ENCODE data around the gene PDZK1. TPM values are rescaled to one million over a fixed set of nuclear protein-coding genes. Genes with fewer than 3 reads are reported as not detected.

Gene PDZK1
- total and polyA plus RNA-seq, 2 donors (not counting 3 experiments of a cell fraction or from before 2014, with no cell fraction given), result 0.03 to 0.58 TPM

GRCh38 chr1:145708063-145708462 is 895 bp upstream of the PDZK1 start:
- no peaks in the 10 kb centered on the region for H4K20me1 ChIP-seq (replicated peaks; ENCODE audit: control insufficient read depth, extremely low read depth, insufficient read depth, low read length)
- no peak for DNase-seq (ENCODE audit: low read depth, low spot score)
- ChIA-PET POLR2A (no interaction called here), CTCF (interaction anchor here (1.5 to 2.3 kb wide), 2 partner anchors 13 to 94 kb away, joined by 3 to 15 read pairs; no protein-coding TSS in a partner anchor)
- no peaks in the 10 kb centered on the region for H3K79me2 ChIP-seq (ENCODE audit: control insufficient read depth, insufficient read depth, low read length)
- H3K27ac ChIP-seq (ENCODE audit: insufficient read depth, low read depth, low read length), result no peak overlapping the region
- H3K9me3 ChIP-seq (replicated peaks; ENCODE audit: control insufficient read depth, insufficient read depth, low read length), result no peaks in the 10 kb centered on the region
- TF ChIP-seq JUN (IDR thresholded peaks at IDR 0.05; ENCODE audit: borderline replicate concordance, insufficient read depth, insufficient read length, low read depth) (no peak), FOS (IDR thresholded peaks at IDR 0.05; ENCODE audit: borderline replicate concordance, insufficient read depth, low read length) (no peak), GATA2 (IDR thresholded peaks at IDR 0.05; ENCODE audit: insufficient read depth, insufficient read length, low read depth, low read length) (no peak), POLR2AphosphoS5 (IDR thresholded peaks at IDR 0.05; ENCODE audit: insufficient read depth, low read depth, low read length) (no peak), MYC (IDR thresholded peaks at IDR 0.05; ENCODE audit: low read depth, low read length) (no peak), CTCF (IDR thresholded peaks at IDR 0.05; ENCODE audit: extremely low read depth in 1 of 2, insufficient read depth in 1 of 2, low read depth in 1 of 2, low read length in 2 of 2) (no peak), MAX (IDR thresholded peaks at IDR 0.05; ENCODE audit: insufficient read depth, insufficient read length) (no peak), POLR2A (IDR thresholded peaks at IDR 0.05; ENCODE audit: low read depth, low read length) (no peak), EZH2 (IDR thresholded peaks at IDR 0.05; ENCODE audit: borderline replicate concordance, low read depth, low read length, severe bottlenecking) (no peak)
- intact Hi-C loops (cut with micrococcal nuclease), result no loop called here
- no peak for FAIRE-seq
- peaks cover 6 to 7% of the 10 kb centered on the region in 2 experiments for H3K27me3 ChIP-seq (ENCODE audit: control insufficient read depth in 2 of 2, insufficient read depth in 2 of 2, low read length in 2 of 2)
- no TSS peak for BruUV-seq (replicated peaks)
- no peak overlapping the region for H3K4me3 ChIP-seq (replicated peaks in 1 of 3; ENCODE audit: insufficient read depth in 1 of 3, low read depth in 1 of 3, low read length in 3 of 3)
- no peaks in the 10 kb centered on the region for H3K4me1 ChIP-seq (ENCODE audit: control insufficient read depth, extremely low read depth, insufficient read depth, low read length)
- H3K9ac ChIP-seq (replicated peaks; ENCODE audit: extremely low read depth, insufficient read depth, low read length), result no peak overlapping the region
- no peaks in the 10 kb centered on the region for H3K9me1 ChIP-seq (replicated peaks; ENCODE audit: control insufficient read depth, extremely low read depth, insufficient read depth, low read length)
- no peak overlapping the region for H2AFZ ChIP-seq (ENCODE audit: low read depth, low read length)
- H3K4me2 ChIP-seq (ENCODE audit: insufficient read depth, low read length), result no peak overlapping the region
- dilution Hi-C loops (cut with MboI; ENCODE audit: extremely low pct_ligation_motif_present, low sequenced_read_pairs), result no loop called here
- no peaks in the 10 kb centered on the region for H3K36me3 ChIP-seq (ENCODE audit: control insufficient read depth in 2 of 2, extremely low read depth in 1 of 2, insufficient read depth in 2 of 2, low read length in 2 of 2)

Measured in endothelial cell of umbilical vein (primary cell).